HG03060 (cell line): ENCODE measurements around the gene CD82.

Experiments used
- ATAC-seq: cut with Tn5 transposase; IDR thresholded peaks from one replicate; pipeline ENCODE4 v1.9.1; 2021; ENCODE audit warnings: low read depth, moderate number of reproducible peaks; ENCODE audit not compliant: unreplicated experiment

CD82 gene

GRCh38 chr11:44574610-44575287, 9.3 kb downstream of the CD82 start:
- no peak for ATAC-seq

- ATAC-seq = no peak
Measured at GRCh38 chr11:44575288-44575672, 9.8 kb downstream of the CD82 start.

GRCh38 chr11:44575962-44576361, 10.5 kb downstream of the CD82 start:
- ATAC-seq = no peak

- ATAC-seq = no peak
Measured at GRCh38 chr11:44576656-44577055, 11.2 kb downstream of the CD82 start.

- ATAC-seq = no peak
Measured at GRCh38 chr11:44577231-44577830, 11.9 kb downstream of the CD82 start.

GRCh38 chr11:44578279-44578678, 12.8 kb downstream of the CD82 start:
- no peak for ATAC-seq

GRCh38 chr11:44579302-44579761, 13.9 kb downstream of the CD82 start:
- ATAC-seq = no peak

GRCh38 chr11:44580701-44581100, 15.2 kb downstream of the CD82 start:
- no peak for ATAC-seq

GRCh38 chr11:44581246-44581645, 15.8 kb downstream of the CD82 start:
- ATAC-seq = no peak

GRCh38 chr11:44582641-44583352, 17.3 kb downstream of the CD82 start:
- no peak for ATAC-seq

GRCh38 chr11:44583353-44583669, 17.8 kb downstream of the CD82 start:
- ATAC-seq = no peak

- no peak for ATAC-seq
Measured at GRCh38 chr11:44585421-44585820, 20.0 kb downstream of the CD82 start.

GRCh38 chr11:44589301-44589700, 23.8 kb downstream of the CD82 start:
- no peak for ATAC-seq

- no peak for ATAC-seq
Measured at GRCh38 chr11:44590769-44591168, 25.3 kb downstream of the CD82 start.

- no peak for ATAC-seq
Measured at GRCh38 chr11:44591557-44591956, 26.1 kb downstream of the CD82 start.

GRCh38 chr11:44592125-44592940, 26.9 kb downstream of the CD82 start:
- no peak for ATAC-seq

GRCh38 chr11:44593251-44593650, 27.8 kb downstream of the CD82 start:
- ATAC-seq = no peak

GRCh38 chr11:44595006-44595405, 29.5 kb downstream of the CD82 start:
- no peak for ATAC-seq

- ATAC-seq = no peak
Measured at GRCh38 chr11:44595964-44596381, 30.5 kb downstream of the CD82 start.

- peak; percentile 31 for ATAC-seq
Measured at GRCh38 chr11:44596525-44597276, 31.2 kb downstream of the CD82 start.
